Measurements from ENCODE around the gene DDX6. TPM values are rescaled to one million over a fixed set of nuclear protein-coding genes. Genes with fewer than 3 reads are reported as not detected.

The DDX6 gene
- total and polyA plus RNA-seq, 10 of the 15 experiments (the other 5 are each of a cell fraction or from before 2014, with no cell fraction given): 6.6 to 119 (median 48.8) TPM

- TF ChIP-seq ZNF274 (IDR thresholded peaks at IDR 0.05; ENCODE audit: insufficient read depth, insufficient read length) (no peak), TCF12 (IDR thresholded peaks at IDR 0.05; ENCODE audit: low read depth, low read length) (peak; percentile 28; the same call in 1 of the 2 replicates), TBL1XR1 (IDR thresholded peaks at IDR 0.05; ENCODE audit: low read depth, low read length) (0 out of 2 replicates have a peak, but pooled peaks have one; percentile 62), MEF2A (IDR thresholded peaks at IDR 0.05; ENCODE audit: insufficient read depth, low read depth, low read length) (0 out of 2 replicates have a peak, but pooled peaks have one; percentile 43), SUZ12 (IDR thresholded peaks at IDR 0.05; ENCODE audit: unreplicated experiment) (no peak), ZNF592 (IDR thresholded peaks at IDR 0.05) (no peak), FOXM1 (IDR thresholded peaks at IDR 0.05; ENCODE audit: low read depth, low read length) (0 out of 2 replicates have a peak, but pooled peaks have one; percentile 35), MTA3 (IDR thresholded peaks at IDR 0.05; ENCODE audit: borderline replicate concordance, low read length) (peak; percentile 75; the same call in 1 of the 2 replicates), ZSCAN29 (IDR thresholded peaks at IDR 0.05) (no peak), CBFB (IDR thresholded peaks at IDR 0.05; ENCODE audit: low read depth) (no peak), WRNIP1 (IDR thresholded peaks at IDR 0.05; ENCODE audit: borderline replicate concordance, low read depth, low read length) (no peak), MTA2 (IDR thresholded peaks at IDR 0.05; ENCODE audit: low read depth) (peak; percentile 80), HCFC1 (IDR thresholded peaks at IDR 0.05; ENCODE audit: low read length) (no peak), CHD1 (IDR thresholded peaks at IDR 0.05; ENCODE audit: low read depth, low read length) (no peak), CREB1 (IDR thresholded peaks at IDR 0.05; ENCODE audit: low read depth) (peak; percentile 74; the same call in 1 of the 2 replicates), MXI1 (IDR thresholded peaks at IDR 0.05; ENCODE audit: low read depth, low read length) (0 out of 2 replicates have a peak, but pooled peaks have one; percentile 11), CTCF (IDR thresholded peaks at IDR 0.05 in 2 of 3, conservative IDR thresholded peaks at IDR 0.05 in 1 of 3; ENCODE audit: control insufficient read depth in 2 of 3, extremely low read depth in 1 of 3, insufficient read depth in 1 of 3, low read depth in 3 of 3, low read length in 3 of 3) (no peak), YBX1 (IDR thresholded peaks at IDR 0.05) (no peak)
- TF ChIP-seq, protein P1, sequence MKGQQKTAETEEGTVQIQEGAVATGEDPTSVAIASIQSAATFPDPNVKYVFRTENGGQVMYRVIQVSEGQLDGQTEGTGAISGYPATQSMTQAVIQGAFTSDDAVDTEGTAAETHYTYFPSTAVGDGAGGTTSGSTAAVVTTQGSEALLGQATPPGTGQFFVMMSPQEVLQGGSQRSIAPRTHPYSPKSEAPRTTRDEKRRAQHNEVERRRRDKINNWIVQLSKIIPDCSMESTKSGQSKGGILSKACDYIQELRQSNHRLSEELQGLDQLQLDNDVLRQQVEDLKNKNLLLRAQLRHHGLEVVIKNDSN (IDR thresholded peaks at IDR 0.05; ENCODE audit: borderline replicate concordance, extremely low read length, insufficient read depth, low read depth, low read length): no peak
- TF ChIP-seq, protein P2, sequence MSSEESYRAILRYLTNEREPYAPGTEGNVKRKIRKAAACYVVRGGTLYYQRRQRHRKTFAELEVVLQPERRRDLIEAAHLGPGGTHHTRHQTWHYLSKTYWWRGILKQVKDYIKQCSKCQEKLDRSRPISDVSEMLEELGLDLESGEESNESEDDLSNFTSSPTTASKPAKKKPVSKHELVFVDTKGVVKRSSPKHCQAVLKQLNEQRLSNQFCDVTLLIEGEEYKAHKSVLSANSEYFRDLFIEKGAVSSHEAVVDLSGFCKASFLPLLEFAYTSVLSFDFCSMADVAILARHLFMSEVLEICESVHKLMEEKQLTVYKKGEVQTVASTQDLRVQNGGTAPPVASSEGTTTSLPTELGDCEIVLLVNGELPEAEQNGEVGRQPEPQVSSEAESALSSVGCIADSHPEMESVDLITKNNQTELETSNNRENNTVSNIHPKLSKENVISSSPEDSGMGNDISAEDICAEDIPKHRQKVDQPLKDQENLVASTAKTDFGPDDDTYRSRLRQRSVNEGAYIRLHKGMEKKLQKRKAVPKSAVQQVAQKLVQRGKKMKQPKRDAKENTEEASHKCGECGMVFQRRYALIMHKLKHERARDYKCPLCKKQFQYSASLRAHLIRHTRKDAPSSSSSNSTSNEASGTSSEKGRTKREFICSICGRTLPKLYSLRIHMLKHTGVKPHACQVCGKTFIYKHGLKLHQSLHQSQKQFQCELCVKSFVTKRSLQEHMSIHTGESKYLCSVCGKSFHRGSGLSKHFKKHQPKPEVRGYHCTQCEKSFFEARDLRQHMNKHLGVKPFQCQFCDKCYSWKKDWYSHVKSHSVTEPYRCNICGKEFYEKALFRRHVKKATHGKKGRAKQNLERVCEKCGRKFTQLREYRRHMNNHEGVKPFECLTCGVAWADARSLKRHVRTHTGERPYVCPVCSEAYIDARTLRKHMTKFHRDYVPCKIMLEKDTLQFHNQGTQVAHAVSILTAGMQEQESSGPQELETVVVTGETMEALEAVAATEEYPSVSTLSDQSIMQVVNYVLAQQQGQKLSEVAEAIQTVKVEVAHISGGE (CRISPR knock-in tag; IDR thresholded peaks at IDR 0.05): no peak
These were observed 48.1 kb upstream of the DDX6 start (continued) for GRCh38 chr11:118838905-118839553.
